CD4-positive, CD25-positive, alpha-beta regulatory T cell (primary cell): ENCODE results near the gene ARID3A. TPM values are rescaled to one million over a fixed set of nuclear protein-coding genes. Genes with fewer than 3 reads are reported as not detected.

ENCODE experiments used
- ATAC-seq, 2 donors: fragments of 150-1000 bp; cut with Tn5 transposase; one replicate each; pipeline ENCODE4 v1.10.0; 2021; ENCODE audit warnings: low read depth in 2 of 2, moderate number of reproducible peaks in 2 of 2, moderate library complexity in 1 of 2
- DNase-seq, 3 donors: peaks; one replicate each; pipeline versions ENCODE4 v3.0.0 to v3.0.0-alpha.2; 2012 to 2022; ENCODE audit warnings: mixed read lengths in 1 of 3
- H3K27ac ChIP-seq: one replicate; pipeline ENCODE4 v1.7.0; 2013; ENCODE audit warnings: mild to moderate bottlenecking, low read length; ENCODE audit not compliant: insufficient read depth, poor library complexity, severe bottlenecking
- H3K27me3 ChIP-seq: one replicate; pipeline ENCODE4 v1.7.0; 2013; ENCODE audit warnings: low read length; ENCODE audit not compliant: control insufficient read depth, insufficient read depth
- H3K36me3 ChIP-seq: one replicate; pipeline ENCODE4 v1.7.0; 2013; ENCODE audit warnings: mild to moderate bottlenecking, low read length, moderate library complexity; ENCODE audit not compliant: control insufficient read depth, insufficient read depth
- H3K4me1 ChIP-seq: 2 replicates; pipeline ENCODE4 v1.7.0; 2013; ENCODE audit warnings: mild to moderate bottlenecking, low read length; ENCODE audit not compliant: insufficient read depth, control insufficient read depth, poor library complexity, severe bottlenecking
- H3K4me3 ChIP-seq: one replicate; pipeline ENCODE4 v1.7.0; 2013; ENCODE audit warnings: low read depth, mild to moderate bottlenecking, low read length, moderate library complexity
- H3K9me3 ChIP-seq, 2 experiments: 1 replicate in 1 of 2; 2 replicates in 1 of 2; pipeline ENCODE4 v1.7.0; 2013; ENCODE audit warnings: low read length in 2 of 2, mild to moderate bottlenecking in 1 of 2, moderate library complexity in 1 of 2; ENCODE audit not compliant: control insufficient read depth in 2 of 2
- H3K27ac Mint-ChIP-seq, 3 donors: one replicate each; pipeline ENCODE4 v1.8.0; 2020 to 2022; ENCODE audit warnings: mild to moderate bottlenecking in 3 of 3, mixed read lengths in 3 of 3, moderate library complexity in 2 of 3
- H3K27me3 Mint-ChIP-seq: one replicate; pipeline ENCODE4 v1.8.0; 2022; ENCODE audit warnings: mild to moderate bottlenecking, mixed read lengths
- H3K36me3 Mint-ChIP-seq: one replicate; pipeline ENCODE4 v1.8.0; 2020; ENCODE audit warnings: mixed read lengths
- H3K4me1 Mint-ChIP-seq, 4 donors: one replicate each; pipeline ENCODE4 v1.8.0; 2020 to 2022; ENCODE audit warnings: mixed read lengths in 4 of 4, mild to moderate bottlenecking in 1 of 4
- H3K4me3 Mint-ChIP-seq, 4 donors: one replicate each; pipeline ENCODE4 v1.8.0; 2020 to 2022; ENCODE audit warnings: mild to moderate bottlenecking in 4 of 4, mixed read lengths in 4 of 4, moderate library complexity in 3 of 4
- H3K9me3 Mint-ChIP-seq, 7 donors: one replicate each; pipeline ENCODE4 v1.8.0; 2020 to 2022; ENCODE audit warnings: mixed read lengths in 7 of 7, mild to moderate bottlenecking in 3 of 7, moderate library complexity in 2 of 7
- polyA plus RNA-seq, 4 donors: library from polyadenylated mRNA; unstranded; fragments of 300-500 nt; fragmentation: Illumina TruSeq; gene quantifications; one replicate each; pipeline ENCODE4 v1.2.3, GENCODE V29; 2021
- total RNA-seq: library from RNA; stranded (reverse); gene quantifications from one replicate; pipeline ENCODE4 v1.2.3, GENCODE V29; 2022

The ARID3A gene
- total and polyA plus RNA-seq, 5 donors from 2014 or later, result 0.63 to 14.4 (median 1.3) TPM

- Histone ChIP-seq H3K4me1 (peaks cover 23% of the 10 kb centered on the region), H3K36me3 (no peaks in the 10 kb centered on the region), H3K27ac (peak overlapping the region; percentile 33), H3K27me3 (no peaks in the 10 kb centered on the region), H3K4me3 (peak overlapping the region; percentile 26), H3K9me3 (no peaks in the 10 kb centered on the region)
- peak overlapping the region; percentile 73 to 85 (median 84) for H3K4me3 Mint-ChIP-seq
- H3K9me3 Mint-ChIP-seq, result peaks cover 0 to 3% (median 0%) of the 10 kb centered on the region in 7 donors
- H3K36me3 Mint-ChIP-seq, result no peaks in the 10 kb centered on the region
- H3K27ac Mint-ChIP-seq, result no peak overlapping the region
- H3K27me3 Mint-ChIP-seq, result peaks cover 9% of the 10 kb centered on the region
- DNase-seq, result peak in 1 of 3 donors; percentile 71
- ATAC-seq, result no peak
- peaks cover 0 to 21% (median 6%) of the 10 kb centered on the region in 4 donors for H3K4me1 Mint-ChIP-seq
These were observed 935 bp downstream of the ARID3A start for GRCh38 chr19:926589-927350.

GRCh38 chr19:927351-927779 lies 1.5 kb downstream of the ARID3A start:
- H3K27ac Mint-ChIP-seq, result no peak overlapping the region
- ATAC-seq, result no peak
- H3K36me3 ChIP-seq, result no peaks in the 10 kb centered on the region
- no peaks in the 10 kb centered on the region for H3K27me3 ChIP-seq
- peaks cover 5% of the 10 kb centered on the region for H3K27me3 Mint-ChIP-seq
- H3K9me3 Mint-ChIP-seq, result peaks cover 0 to 3% (median 0%) of the 10 kb centered on the region in 7 donors
- no peaks in the 10 kb centered on the region for H3K36me3 Mint-ChIP-seq
- peak overlapping the region; percentile 14 for H3K27ac ChIP-seq
- H3K4me1 ChIP-seq, result peaks cover 28% of the 10 kb centered on the region
- H3K4me3 ChIP-seq, result no peak overlapping the region
- H3K9me3 ChIP-seq, result no peaks in the 10 kb centered on the region
- no peak for DNase-seq
- peaks cover 0 to 22% (median 3%) of the 10 kb centered on the region in 4 donors for H3K4me1 Mint-ChIP-seq
- peak overlapping the region in 3 of 4 donors; percentile 38 to 74 (median 65) for H3K4me3 Mint-ChIP-seq

- Mint-ChIP-seq H3K4me1 (peaks cover 0 to 26% (median 5%) of the 10 kb centered on the region in 4 donors), H3K9me3 (peaks cover 0 to 3% (median 0%) of the 10 kb centered on the region in 7 donors), H3K27me3 (peaks cover 5% of the 10 kb centered on the region), H3K36me3 (no peaks in the 10 kb centered on the region), H3K4me3 (peak overlapping the region; percentile 38 to 74 (median 64)), H3K27ac (no peak overlapping the region)
- Histone ChIP-seq H3K36me3 (no peaks in the 10 kb centered on the region), H3K27ac (no peak overlapping the region), H3K4me1 (peaks cover 33% of the 10 kb centered on the region), H3K27me3 (no peaks in the 10 kb centered on the region), H3K4me3 (no peak overlapping the region), H3K9me3 (no peaks in the 10 kb centered on the region)
- ATAC-seq (no peak), DNase-seq (no peak)
These were observed 2.1 kb downstream of the ARID3A start for GRCh38 chr19:927780-928401.

- Histone ChIP-seq H3K4me1 (peaks cover 40% of the 10 kb centered on the region), H3K9me3 (no peaks in the 10 kb centered on the region), H3K27ac (no peak overlapping the region), H3K27me3 (no peaks in the 10 kb centered on the region), H3K4me3 (no peak overlapping the region), H3K36me3 (no peaks in the 10 kb centered on the region)
- ATAC-seq, result no peak
- no peak for DNase-seq
- H3K4me3 Mint-ChIP-seq, result peak overlapping the region; percentile 33 to 80 (median 56)
- H3K27me3 Mint-ChIP-seq, result no peaks in the 10 kb centered on the region
- H3K27ac Mint-ChIP-seq, result no peak overlapping the region
- H3K9me3 Mint-ChIP-seq, result no peaks in the 10 kb centered on the region
- H3K36me3 Mint-ChIP-seq, result no peaks in the 10 kb centered on the region
- H3K4me1 Mint-ChIP-seq, result peaks cover 0 to 25% (median 6%) of the 10 kb centered on the region in 4 donors
These were observed 2.8 kb downstream of the ARID3A start for GRCh38 chr19:928471-929202.

GRCh38 chr19:929203-929890 lies 3.5 kb downstream of the ARID3A start:
- Mint-ChIP-seq H3K9me3 (no peaks in the 10 kb centered on the region), H3K27ac (no peak overlapping the region), H3K36me3 (no peaks in the 10 kb centered on the region), H3K27me3 (no peaks in the 10 kb centered on the region), H3K4me1 (peaks cover 0 to 20% (median 6%) of the 10 kb centered on the region in 4 donors), H3K4me3 (peak overlapping the region in 2 of 4 donors; percentile 67 to 80)
- DNase-seq, result no peak
- Histone ChIP-seq H3K4me3 (no peak overlapping the region), H3K4me1 (peaks cover 44% of the 10 kb centered on the region), H3K36me3 (no peaks in the 10 kb centered on the region), H3K9me3 (no peaks in the 10 kb centered on the region), H3K27me3 (no peaks in the 10 kb centered on the region), H3K27ac (no peak overlapping the region)
- ATAC-seq, result no peak

- H3K9me3 ChIP-seq, result no peaks in the 10 kb centered on the region
- peaks cover 0 to 18% (median 6%) of the 10 kb centered on the region in 4 donors for H3K4me1 Mint-ChIP-seq
- H3K4me3 Mint-ChIP-seq, result peak overlapping the region in 2 of 4 donors; percentile 21 to 67
- H3K27ac ChIP-seq, result no peak overlapping the region
- H3K27me3 Mint-ChIP-seq, result no peaks in the 10 kb centered on the region
- H3K4me1 ChIP-seq, result peaks cover 38% of the 10 kb centered on the region
- no peaks in the 10 kb centered on the region for H3K27me3 ChIP-seq
- DNase-seq, result no peak
- no peaks in the 10 kb centered on the region for H3K36me3 ChIP-seq
- no peaks in the 10 kb centered on the region for H3K9me3 Mint-ChIP-seq
- H3K27ac Mint-ChIP-seq, result no peak overlapping the region
- ATAC-seq, result no peak
- H3K4me3 ChIP-seq, result no peak overlapping the region
- no peaks in the 10 kb centered on the region for H3K36me3 Mint-ChIP-seq
These were observed 4.0 kb downstream of the ARID3A start for GRCh38 chr19:929891-930258.
